Measurements from ENCODE around the gene ADRA2B.

DNA sequence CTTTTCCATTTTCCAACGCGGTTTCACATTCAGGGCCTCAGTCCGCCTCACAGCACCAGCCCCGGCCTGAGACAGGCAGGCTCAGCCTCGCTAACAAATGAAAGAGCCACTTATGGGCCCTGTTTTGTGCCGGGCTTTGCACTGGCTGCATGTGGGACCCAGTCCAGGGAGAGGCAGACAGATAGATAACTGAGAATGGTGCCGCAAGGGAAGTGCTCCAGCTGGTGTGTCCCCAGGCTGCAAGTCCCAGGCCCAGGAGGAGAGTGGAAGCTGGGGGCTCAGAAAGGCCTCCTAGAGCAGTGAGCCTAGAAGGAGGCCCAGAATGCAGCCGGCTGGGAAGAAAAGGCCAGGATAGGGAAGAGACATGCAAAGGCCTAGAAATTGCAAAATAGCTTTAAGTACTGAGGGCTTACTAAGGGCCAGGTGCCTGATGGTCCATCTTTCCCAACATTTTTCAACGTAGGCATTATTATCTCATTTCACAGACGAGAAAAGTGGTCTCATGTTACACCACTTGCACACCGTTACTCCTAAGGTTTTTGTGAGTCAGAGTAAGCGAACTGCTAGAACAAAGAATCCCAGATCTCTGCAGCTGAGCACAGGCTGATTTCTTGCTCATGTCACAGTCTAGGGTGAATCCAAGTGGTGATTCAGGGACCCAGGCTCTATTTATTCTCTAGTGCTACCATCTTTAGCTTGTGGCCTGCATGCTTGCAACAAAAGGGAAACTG lies 26.0 kb downstream of the ADRA2B start:
- no peak for TF ChIP-seq POLR2A (IDR thresholded peaks at IDR 0.05)
- TF ChIP-seq, protein P1, sequence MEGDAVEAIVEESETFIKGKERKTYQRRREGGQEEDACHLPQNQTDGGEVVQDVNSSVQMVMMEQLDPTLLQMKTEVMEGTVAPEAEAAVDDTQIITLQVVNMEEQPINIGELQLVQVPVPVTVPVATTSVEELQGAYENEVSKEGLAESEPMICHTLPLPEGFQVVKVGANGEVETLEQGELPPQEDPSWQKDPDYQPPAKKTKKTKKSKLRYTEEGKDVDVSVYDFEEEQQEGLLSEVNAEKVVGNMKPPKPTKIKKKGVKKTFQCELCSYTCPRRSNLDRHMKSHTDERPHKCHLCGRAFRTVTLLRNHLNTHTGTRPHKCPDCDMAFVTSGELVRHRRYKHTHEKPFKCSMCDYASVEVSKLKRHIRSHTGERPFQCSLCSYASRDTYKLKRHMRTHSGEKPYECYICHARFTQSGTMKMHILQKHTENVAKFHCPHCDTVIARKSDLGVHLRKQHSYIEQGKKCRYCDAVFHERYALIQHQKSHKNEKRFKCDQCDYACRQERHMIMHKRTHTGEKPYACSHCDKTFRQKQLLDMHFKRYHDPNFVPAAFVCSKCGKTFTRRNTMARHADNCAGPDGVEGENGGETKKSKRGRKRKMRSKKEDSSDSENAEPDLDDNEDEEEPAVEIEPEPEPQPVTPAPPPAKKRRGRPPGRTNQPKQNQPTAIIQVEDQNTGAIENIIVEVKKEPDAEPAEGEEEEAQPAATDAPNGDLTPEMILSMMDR (IDR thresholded peaks at IDR 0.05) = no peak

All from body of pancreas (tissue), 4 donors.